ENCODE data around the gene MICAL2.

- TF ChIP-seq CTCF (IDR thresholded peaks at IDR 0.05): no peak
- TF ChIP-seq EZH2 (IDR thresholded peaks at IDR 0.05; ENCODE audit: borderline replicate concordance, insufficient read depth, low read depth, low read length, poor library complexity, severe bottlenecking): no peak
Observed at GRCh38 chr11:12100429-12100828, 10.0 kb upstream of the MICAL2 start.

Measured in B cell (primary cell).